Glomerular visceral epithelial cell (primary cell): ENCODE results near the gene LCMT1.

Experiments used
- DNase-seq: peaks from one replicate; pipeline ENCODE4 v3.0.0-alpha.2; 2016; ENCODE audit errors: extremely low spot score

The LCMT1 gene

GRCh38 chr16:25194273-25194878, 82.8 kb downstream of the LCMT1 start:
- no peak for DNase-seq

- no peak for DNase-seq
Measured at GRCh38 chr16:25198021-25198420, 86.5 kb downstream of the LCMT1 start.

GRCh38 chr16:25199457-25199856, 87.9 kb downstream of the LCMT1 start:
- no peak for DNase-seq

GRCh38 chr16:25210758-25211157, 99.2 kb downstream of the LCMT1 start:
- DNase-seq, result peak; percentile 62

- DNase-seq, result no peak
Measured at GRCh38 chr16:25212636-25213035, 101.1 kb downstream of the LCMT1 start.

GRCh38 chr16:25213709-25214397, 102.3 kb downstream of the LCMT1 start:
- DNase-seq, result no peak

GRCh38 chr16:25217112-25217511, 105.6 kb downstream of the LCMT1 start:
- no peak for DNase-seq

- no peak for DNase-seq
Measured at GRCh38 chr16:25217921-25218320, 106.4 kb downstream of the LCMT1 start.

- no peak for DNase-seq
Measured at GRCh38 chr16:25219070-25219737, 107.7 kb downstream of the LCMT1 start.

- no peak for DNase-seq
Measured at GRCh38 chr16:25222959-25223358, 111.4 kb downstream of the LCMT1 start.

- DNase-seq, result no peak
Measured at GRCh38 chr16:25223964-25224363, 112.4 kb downstream of the LCMT1 start.

GRCh38 chr16:25224731-25225319, 113.3 kb downstream of the LCMT1 start:
- DNase-seq, result no peak
